GM19468 (cell line): Measurements from ENCODE around the gene ABLIM1.

Experiments used
- ATAC-seq: cut with Tn5 transposase; IDR thresholded peaks from one replicate; pipeline ENCODE4 v1.9.1; 2021; ENCODE audit warnings: mild to moderate bottlenecking, moderate library complexity, moderate number of reproducible peaks; ENCODE audit not compliant: unreplicated experiment; ENCODE audit errors: extremely low read depth

The ABLIM1 gene

DNA sequence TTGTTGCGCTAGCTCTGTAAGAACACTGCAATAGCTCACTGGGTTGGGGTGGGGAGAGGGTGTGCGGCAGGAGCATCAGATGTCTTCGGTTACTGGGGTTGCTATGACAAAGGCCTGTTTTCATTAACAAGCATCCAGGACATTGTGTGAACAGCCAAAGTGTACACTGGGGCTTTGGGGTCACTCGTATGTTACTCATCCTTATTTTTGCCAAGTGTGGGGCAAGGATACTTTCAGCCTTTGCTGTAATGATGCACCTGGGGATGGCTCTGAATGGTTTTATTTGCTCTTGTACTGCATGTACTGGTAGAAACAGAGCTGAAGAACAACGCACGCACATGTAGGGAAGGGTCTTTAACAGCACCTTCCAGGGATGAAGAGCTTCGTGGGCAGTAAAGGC is 180.8 kb downstream of the ABLIM1 start:
- no peak for ATAC-seq

DNA sequence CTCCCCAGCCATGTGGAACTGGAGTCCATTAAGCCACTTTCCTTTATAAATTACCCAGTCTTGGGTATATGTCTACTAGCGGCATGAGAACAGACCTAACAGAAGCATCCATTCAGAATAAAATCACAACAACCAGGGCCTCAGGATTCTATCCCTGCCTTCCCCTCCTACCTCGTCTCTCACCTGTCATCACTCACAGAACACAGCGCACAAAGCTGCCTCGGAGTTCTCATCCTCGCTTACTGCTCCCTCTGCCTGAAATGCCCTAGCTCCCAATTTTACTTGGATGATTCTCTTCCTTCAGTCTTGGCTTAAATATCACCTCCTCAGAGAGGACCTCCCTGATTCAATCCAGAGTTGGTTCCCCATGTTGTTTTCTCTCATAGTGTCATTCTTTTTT is 183.1 kb downstream of the ABLIM1 start:
- no peak for ATAC-seq

DNA sequence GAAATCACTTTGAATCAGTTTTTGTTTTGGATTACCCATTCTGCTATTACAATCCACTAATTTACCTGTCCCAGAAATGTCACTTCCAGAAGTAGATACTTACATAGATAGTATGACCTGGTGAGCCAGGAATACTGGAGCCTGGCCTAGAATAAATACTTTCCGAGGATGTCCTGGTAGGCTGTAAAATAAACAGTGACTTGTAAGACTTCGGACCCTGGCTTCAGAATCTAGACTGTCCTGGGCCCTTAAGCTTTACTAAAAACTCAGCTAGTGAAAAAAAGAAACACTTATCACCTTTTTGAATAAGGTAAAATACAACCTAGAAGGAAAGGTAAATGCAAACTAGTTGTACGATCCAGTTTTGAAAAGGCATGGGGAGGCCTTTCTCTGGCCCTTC is 184.3 kb downstream of the ABLIM1 start:
- ATAC-seq = no peak

DNA sequence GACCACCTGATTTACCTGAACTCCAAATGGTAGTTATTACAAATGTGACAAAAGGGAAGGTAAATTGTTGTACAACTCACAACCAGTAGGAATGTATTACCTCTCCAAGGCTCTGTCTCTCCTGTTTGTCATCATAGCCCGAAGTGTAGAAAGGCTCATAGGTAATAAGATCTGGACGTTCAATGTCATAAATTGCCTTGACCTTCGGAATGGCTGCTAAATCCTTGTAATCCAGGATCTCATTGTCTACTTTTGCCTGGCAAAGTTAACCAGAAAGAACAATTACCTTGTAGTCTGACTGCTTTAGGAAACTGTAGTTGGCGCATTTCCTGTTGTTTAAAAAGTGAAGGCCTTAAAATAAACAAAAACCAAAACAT is 185.2 kb downstream of the ABLIM1 start:
- no peak for ATAC-seq

DNA sequence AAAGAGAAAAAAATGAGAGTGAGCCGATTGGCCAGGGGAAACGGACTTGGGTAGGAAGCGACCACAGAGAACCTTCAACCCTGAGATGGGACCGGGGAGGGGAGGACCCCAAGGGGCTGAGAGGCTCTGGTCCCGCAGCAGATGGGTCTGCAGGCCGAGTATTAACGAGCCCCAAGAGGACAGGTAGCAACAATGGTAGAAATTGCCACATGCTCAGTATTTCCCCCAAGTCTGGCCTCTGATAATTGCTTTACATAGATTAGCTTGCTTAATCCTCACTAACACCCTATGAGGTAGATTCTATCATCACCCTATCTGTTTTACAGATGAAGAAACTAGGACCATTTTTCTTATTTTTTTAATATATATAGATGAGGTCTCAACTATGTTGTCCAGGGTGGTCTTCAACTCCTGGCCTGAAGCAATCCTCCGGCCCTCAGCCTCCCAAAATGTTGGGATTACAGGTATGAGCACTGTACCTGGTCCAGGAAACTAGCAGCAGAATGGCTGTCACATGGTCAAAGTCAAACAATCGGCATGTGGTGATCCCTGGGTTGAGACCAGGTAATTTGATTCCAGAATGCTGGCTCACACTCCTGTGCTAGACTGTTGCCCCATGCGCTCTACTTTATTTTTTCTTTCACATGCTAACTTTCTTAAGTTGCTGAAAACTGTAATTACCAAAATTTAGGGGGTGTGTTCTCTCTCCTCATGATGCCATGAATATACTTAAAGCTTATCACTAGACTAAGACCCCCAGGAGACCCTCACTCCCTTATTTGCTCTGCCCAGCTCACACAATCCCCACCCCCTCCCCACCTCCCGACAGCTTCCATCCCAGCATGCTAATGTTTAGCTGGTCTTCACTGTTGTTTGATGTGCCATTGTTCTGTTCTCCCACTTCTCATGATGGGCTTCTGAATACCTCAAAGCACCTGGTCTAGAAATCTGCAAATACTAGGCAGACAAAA is 185.9 kb downstream of the ABLIM1 start:
- ATAC-seq = no peak

DNA sequence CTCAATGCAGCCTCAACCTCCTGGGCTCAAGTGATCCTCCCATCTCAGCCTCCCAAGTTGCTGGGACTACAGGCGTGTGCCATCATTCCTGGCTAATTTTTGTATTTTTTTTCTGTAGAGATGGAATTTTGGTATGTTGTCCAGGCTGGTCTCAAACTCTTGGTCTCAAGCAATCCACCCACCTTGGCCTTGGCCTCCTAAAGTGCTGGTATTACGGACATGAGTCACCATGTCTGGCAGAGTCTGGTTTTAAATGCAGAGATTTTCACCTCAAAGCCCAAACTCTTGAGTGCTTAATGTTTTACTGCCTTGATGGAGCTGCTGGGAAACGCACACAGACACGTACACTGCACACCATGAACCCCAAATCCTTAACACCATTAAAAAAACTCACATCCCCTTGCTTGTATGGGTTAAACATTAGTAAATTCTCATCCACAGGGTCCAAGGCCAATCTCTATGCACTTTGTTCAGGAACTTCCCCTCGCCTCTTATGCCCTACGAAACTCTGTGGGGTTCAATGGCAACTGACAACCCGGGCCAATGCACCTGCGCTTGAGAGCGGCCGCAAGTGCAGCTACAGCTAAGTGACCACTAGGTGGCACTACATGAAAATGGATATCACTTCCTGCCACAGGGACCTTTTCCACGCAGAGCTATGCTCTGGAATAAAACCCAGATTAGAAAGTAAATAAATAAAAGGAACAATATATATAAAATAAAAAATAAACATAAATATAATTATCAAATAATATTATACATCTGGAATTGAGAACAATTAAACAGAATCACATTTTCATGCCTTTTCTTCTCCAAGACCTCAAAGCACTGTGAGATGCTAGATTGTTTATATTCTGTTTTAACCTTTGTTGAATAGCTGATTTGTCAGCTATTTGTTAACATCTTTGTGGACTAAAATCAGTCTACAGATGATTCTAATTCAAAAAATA is 186.8 kb downstream of the ABLIM1 start:
- peak; percentile 97 for ATAC-seq

DNA sequence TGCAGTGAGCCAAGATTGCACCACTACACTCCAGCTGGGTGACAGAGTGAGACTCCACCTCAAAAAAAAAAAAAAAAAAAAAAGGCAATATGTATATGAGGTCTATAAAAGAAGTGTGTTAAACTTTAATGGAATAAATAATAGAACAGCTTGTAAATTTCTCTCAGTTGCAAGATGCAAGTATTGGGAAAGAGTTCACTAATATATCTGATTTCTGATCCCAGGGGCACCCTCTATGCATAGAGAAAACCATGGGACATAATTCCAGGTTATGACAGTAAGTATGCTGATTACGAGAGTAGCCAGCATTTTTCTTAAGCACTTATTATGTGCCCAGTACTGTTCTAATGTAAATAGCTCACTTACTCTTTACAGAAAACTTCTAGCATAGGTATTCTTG is 187.7 kb downstream of the ABLIM1 start:
- no peak for ATAC-seq

DNA sequence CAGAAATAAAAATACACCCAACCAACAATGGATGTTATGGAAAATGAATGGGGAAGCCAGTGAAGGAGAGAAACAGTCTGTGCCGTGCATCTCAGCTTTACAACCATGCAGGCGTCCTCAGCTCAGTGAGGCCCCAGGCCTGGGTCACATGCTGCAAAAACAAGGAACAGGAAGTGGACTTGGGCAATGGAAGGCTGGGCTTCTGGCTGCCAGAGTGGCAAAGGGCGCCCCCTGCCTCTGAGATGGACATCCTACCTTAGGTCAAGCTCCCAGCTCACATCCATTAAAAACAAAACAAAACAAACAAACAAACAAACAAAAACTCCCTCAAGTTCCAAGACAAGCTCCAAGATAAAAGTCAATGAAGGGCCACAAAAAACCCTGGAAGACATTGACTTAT is 199.1 kb downstream of the ABLIM1 start:
- ATAC-seq = no peak

DNA sequence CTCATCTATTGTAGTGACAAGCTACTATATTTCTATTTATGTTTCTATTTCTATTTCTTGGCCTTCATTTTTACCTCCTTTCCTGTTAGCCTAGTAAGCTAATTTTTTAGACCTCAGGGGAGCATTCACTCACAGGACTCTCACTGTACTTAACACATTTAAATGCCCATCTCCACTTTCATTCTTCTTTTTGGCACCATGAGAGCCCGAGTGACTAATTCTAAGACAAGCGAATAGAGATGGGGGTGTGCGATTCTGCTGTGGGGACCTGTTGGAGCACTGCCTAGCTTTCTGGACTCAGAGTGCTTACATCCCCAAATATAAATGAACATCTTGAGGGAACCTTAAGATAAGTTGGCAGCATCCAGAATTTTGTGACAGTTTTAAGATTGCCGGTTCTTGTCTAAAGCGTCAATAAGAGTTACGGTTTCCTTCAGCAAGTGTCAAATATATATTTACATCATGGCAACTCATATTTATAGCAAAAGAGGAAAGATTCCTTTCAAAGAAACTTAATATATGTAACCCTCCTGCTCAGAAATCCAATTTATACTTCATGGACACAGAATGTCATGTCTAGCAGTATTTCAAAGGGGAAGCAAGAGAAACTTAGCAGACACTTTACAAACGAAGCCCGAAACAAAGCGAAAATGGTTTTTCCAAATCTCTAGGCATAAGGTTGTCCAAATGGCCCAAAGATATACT is 199.7 kb downstream of the ABLIM1 start:
- ATAC-seq = no peak

DNA sequence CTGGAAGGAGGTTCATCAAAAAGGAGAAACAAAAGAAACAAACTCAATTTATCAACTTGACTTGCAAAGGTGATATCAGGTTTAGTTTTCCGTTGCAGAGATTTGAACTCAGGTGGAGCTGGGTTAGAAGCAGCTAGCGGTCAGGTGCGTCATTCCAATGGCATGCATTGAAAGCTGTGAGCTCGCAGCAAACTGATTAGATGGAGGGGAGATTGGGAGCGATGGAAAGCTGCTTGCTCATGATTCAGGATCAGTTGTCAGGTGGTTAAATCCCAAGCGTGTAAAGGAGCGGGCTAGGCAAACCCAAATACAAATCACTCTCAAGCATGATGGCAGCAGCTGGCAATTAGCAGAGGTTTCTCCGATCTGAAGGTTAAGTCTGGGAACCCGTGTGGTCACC is 204.5 kb downstream of the ABLIM1 start:
- ATAC-seq = no peak

DNA sequence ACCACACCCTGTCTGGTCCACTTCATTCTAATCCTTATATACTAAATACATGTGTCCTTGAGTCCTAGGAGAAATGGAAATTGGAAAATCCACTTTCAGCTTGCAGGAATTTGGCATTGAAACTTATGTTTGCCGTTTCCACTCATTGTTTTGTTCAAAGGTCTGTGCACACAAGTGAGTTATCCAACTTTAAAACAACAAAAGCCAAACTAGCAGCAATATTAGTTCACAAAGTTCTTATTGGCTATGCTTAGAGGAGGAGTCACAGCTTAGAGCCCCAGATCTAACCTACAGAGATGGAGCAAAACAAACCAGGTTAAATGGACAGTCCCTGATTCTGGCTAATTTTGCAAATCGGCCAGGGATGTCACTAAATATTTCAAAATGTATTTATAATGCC is 209.2 kb downstream of the ABLIM1 start:
- ATAC-seq = no peak

DNA sequence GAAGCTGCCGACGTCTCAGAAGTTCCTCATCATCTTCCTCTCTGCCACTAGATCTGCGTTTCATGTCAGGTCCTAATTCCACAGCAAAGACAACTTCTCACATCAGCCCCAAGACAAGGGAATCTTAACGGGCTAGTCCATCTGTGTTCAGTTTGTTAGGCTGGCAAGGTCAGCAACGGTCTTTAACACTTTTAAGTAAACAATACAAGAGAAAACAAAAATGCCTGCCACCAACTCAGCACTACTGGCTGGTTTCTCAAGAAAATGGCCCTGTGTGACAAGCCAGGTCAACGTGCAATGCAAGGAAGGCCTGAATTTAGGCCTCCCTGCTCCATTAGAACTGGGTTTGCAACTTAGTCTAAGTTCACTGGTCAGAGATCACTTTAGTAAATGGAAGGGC is 212.7 kb downstream of the ABLIM1 start:
- no peak for ATAC-seq

DNA sequence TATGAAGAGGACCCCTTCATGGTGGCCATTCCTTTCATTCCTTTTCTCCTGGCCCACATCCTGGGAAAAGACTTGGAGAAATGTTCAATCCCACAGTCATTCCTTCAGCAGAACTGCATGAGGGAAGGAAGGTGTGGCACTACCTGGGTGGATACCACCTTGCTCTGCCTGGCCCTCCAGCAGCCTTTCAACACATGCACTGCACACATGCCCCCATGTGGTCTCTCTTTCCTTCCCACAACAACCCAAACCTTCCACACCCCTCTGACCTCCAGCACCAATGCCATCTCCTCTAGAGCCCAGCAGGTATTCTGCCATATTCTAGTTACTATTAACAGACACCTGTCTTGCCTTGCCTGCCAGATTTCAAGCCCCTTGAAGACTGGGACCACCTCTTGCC is 213.3 kb downstream of the ABLIM1 start:
- no peak for ATAC-seq

DNA sequence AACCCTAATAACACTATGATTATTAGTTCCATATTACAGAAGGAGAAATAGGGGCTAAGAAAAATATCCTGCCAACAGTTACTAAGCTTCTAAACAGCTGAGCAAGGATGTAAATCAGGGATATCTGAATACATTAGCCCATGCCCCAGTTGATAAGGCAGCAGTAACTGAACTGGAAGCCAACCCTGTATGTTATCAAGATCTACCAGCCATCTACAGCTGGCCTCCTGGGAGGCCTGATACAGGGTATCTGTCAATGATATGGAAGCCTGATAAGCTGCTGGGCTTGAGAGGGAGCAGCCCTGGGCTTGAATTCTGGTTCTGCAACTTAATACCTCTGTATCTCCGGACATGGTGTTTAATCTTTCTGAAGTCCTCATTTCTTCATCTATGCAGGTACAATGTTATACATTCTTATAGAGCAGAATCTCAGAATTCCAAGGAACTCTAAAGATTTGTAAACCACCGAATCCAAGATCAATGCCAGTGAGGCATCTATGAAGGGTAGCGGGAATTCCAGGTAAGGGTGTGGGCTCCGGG is 215.9 kb downstream of the ABLIM1 start:
- no peak for ATAC-seq

DNA sequence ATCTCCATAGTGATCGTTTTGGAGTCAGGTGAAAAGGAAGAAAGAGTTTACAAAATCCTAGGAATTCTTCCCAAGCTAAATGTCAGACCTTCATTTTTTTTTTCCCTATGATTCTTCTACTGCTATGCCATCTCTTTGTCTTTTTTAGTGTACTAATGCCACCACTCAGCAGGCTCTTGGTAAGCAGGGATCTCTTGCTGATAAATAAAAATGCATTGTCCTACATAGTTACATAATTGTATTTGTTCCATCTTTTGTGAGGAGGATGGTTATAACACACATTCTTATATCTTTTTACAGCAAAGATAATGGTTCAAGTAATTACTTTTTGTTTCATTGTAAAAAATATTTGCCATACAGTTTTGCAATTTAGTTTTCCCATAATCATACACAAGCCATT is 217.0 kb downstream of the ABLIM1 start:
- no peak for ATAC-seq

DNA sequence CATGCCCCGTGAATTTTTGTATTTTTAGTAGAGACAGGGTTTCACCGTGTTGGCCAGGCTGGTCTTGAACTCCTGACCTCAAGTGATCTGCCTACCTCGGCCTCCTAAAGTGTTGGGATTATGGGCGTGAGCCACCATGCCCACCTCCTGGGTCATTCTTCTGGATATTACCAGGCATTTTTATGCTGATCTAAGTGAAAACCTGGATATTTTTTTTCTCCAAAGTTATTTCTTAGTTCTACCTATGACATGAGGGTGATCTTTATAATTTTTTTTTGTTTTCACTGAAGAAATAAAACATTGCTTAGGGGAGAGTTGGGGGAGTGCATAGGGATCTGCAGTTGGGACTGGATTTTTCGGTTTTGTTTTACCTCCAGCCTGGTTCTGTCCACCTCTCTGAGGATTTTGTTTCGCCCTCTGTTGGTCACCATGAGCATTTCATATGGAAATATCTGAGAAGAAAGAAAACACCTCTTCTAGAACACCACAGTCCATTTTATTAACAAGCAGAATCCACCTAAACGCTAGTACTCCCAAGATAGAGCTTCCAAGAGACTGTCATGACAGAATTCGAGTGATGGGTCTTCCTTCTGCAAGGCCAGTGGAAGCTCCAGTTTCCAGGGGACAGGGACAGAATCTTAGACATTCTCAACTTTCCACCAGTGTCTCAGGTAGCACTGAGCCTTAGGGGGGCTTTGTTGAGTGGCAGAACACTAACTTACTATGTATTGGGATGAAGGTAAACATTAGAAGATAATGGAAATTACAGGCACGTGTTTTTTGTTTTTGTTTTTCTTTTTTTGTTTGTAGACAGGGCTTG is 220.4 kb downstream of the ABLIM1 start:
- no peak for ATAC-seq

DNA sequence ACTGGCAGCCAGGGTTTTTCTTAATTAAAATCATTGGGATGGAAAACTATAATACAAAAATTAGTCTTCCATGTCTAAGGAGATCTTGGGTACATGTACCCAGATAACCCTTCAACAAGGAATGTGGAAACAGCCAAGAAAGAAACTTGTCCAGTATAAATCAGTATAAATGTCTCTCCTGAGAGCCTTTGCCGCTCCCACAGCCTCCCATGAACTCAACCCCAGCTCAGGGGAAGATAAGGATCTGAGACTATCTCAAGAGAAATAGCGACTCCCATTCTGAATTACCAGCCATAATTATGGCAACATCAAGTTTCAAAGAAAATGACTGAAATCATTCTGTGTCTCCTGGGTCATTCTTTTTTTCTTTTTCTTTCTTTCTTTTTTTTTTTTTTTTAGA is 221.1 kb downstream of the ABLIM1 start:
- no peak for ATAC-seq

DNA sequence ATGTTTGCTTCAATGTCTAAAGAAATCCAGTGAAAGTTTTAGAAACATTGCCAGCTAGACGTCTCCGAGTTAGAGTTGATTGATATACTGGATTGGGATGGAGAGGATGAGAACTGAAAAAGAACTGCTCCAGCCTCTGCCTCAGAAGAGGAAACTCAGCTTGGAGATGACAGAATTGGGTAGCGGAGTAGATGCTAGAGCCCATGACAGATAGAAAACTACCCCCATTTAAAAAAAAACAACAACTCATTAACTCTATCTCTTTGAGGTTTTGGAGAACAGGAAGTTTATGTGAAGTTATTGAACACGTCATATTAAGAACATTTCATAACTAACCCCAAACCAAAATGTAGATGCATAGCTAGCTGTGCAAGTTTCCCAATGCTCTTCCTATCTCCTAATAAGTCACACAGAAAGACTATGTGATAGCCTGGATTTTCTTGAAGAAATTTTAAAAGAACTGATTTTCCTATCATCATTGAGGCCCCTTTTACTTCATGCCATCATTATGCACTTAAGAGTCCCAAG is 225.4 kb downstream of the ABLIM1 start:
- ATAC-seq = no peak
